PFSK-1 (cell line): Measurements from ENCODE around the gene AGRN.

Experiments used
- FOXP2 ChIP-seq: optimal IDR thresholded peaks from 2 replicates; pipeline ENCODE3; 2011; ENCODE audit warnings: borderline replicate concordance, control low read depth, inconsistent platforms; ENCODE audit not compliant: insufficient read depth; ENCODE audit errors: extremely low read length, extremely low read depth
- POLR2AphosphoS5 ChIP-seq: IDR thresholded peaks from 2 replicates; pipeline ENCODE4 v1.6.1; 2012; ENCODE audit warnings: low read depth, mild to moderate bottlenecking, control low read depth, low read length, moderate library complexity
- REST ChIP-seq, 2 experiments: IDR thresholded peaks; 2 replicates each; pipeline versions ENCODE4 v1.6.1 to v1.8.0; 2011 to 2012; ENCODE audit warnings: low read depth in 2 of 2, low read length in 2 of 2, control low read depth in 1 of 2, inconsistent platforms in 1 of 2, mild to moderate bottlenecking in 1 of 2, moderate library complexity in 1 of 2; ENCODE audit not compliant: insufficient read depth in 1 of 2
- SIN3A ChIP-seq: IDR thresholded peaks from 2 replicates; pipeline ENCODE4 v1.6.1; 2012; ENCODE audit warnings: mild to moderate bottlenecking, low read length, moderate library complexity, borderline replicate concordance; ENCODE audit not compliant: insufficient read depth
- TAF1 ChIP-seq: IDR thresholded peaks from 2 replicates; pipeline ENCODE4 v1.6.1; 2012; ENCODE audit warnings: low read length, control low read depth, borderline replicate concordance; ENCODE audit not compliant: insufficient read depth

- TF ChIP-seq TAF1 = no peak
- no peak for TF ChIP-seq REST (IDR thresholded peaks at IDR 0.05; ENCODE audit: insufficient read depth in 1 of 2, low read depth in 2 of 2, low read length in 2 of 2)
- TF ChIP-seq POLR2AphosphoS5 = no peak
- no peak for TF ChIP-seq SIN3A
- TF ChIP-seq FOXP2 = no peak
These were observed 63.8 kb downstream of the AGRN start for GRCh38 chr1:1083416-1084371.
